Neural cell (in vitro differentiated cells): ENCODE measurements around the gene PSMG3. TPM values are rescaled to one million over a fixed set of nuclear protein-coding genes. Genes with fewer than 3 reads are reported as not detected.
"Not testable (repeated sequence)": the region's sequence is repeated elsewhere in the genome, so short reads cannot be mapped to it uniquely, and the experiment has no call there.

Experiments
- H2AFZ ChIP-seq: fragments of 200-600, 300-800 bp; sonication (generic), shearing (Covaris generic); 2 replicates; pipeline ENCODE4 v1.6.0; 2014; ENCODE audit warnings: low read depth, mild to moderate bottlenecking, antibody characterized with exemption, low read length, moderate library complexity
- H3F3A ChIP-seq: fragments of 200-600 bp; shearing (Covaris generic); 2 replicates; pipeline ENCODE4 v1.6.1; 2016; ENCODE audit warnings: mild to moderate bottlenecking, moderate library complexity, mixed read lengths, antibody characterized with exemption, low read length; ENCODE audit not compliant: insufficient read depth, poor library complexity, severe bottlenecking
- H3K27ac ChIP-seq: fragments of 200-600, 300-800 bp; sonication (generic), shearing (Covaris generic); 2 replicates; pipeline ENCODE4 v1.5.1; 2014; ENCODE audit warnings: mild to moderate bottlenecking, low read length, moderate library complexity
- H3K27me3 ChIP-seq: fragments of 300-800, 200-600 bp; sonication (generic), shearing (Covaris generic); 2 replicates; pipeline ENCODE4 v1.6.0; 2014; ENCODE audit warnings: mild to moderate bottlenecking, low read depth, low read length, moderate library complexity; ENCODE audit not compliant: insufficient read depth
- H3K36me3 ChIP-seq: fragments of 300-800, 200-600 bp; sonication (generic), shearing (Covaris generic); 2 replicates; pipeline ENCODE4 v1.5.1; 2014; ENCODE audit warnings: mild to moderate bottlenecking, antibody characterized with exemption, low read length, moderate library complexity; ENCODE audit not compliant: insufficient read depth
- H3K4me2 ChIP-seq: fragments of 300-800, 200-600 bp; sonication (generic), shearing (Covaris generic); 2 replicates; pipeline ENCODE4 v1.6.0; 2014; ENCODE audit warnings: mild to moderate bottlenecking, low read length
- H3K4me3 ChIP-seq: fragments of 300-800, 200-600 bp; sonication (generic), shearing (Covaris generic); 2 replicates; pipeline ENCODE4 v1.5.1; 2014; ENCODE audit warnings: mild to moderate bottlenecking, low read length, moderate library complexity
- H3K79me2 ChIP-seq: fragments of 200-600 bp; shearing (Covaris generic); replicated peaks from 2 replicates; pipeline ENCODE4 v1.6.0; 2014; ENCODE audit warnings: mild to moderate bottlenecking, low read length, moderate library complexity; ENCODE audit not compliant: insufficient read depth
- H3K9ac ChIP-seq: fragments of 300-800, 200-600 bp; sonication (generic), shearing (Covaris generic); 2 replicates; pipeline ENCODE4 v1.6.1; 2016; ENCODE audit warnings: mild to moderate bottlenecking, low read length, mixed read lengths
- H3K9me2 ChIP-seq: fragments of 200-600 bp; shearing (Covaris generic); 2 replicates; pipeline ENCODE4 v1.6.1; 2016; ENCODE audit warnings: mild to moderate bottlenecking, low read length, mixed read lengths; ENCODE audit not compliant: insufficient read depth
- H3K9me3 ChIP-seq: fragments of 200-600, 300-800 bp; sonication (generic), shearing (Covaris generic); 2 replicates; pipeline ENCODE4 v1.6.1; 2016; ENCODE audit warnings: mild to moderate bottlenecking, mixed run types, low read length, moderate library complexity, mixed read lengths
- H4K20me1 ChIP-seq: fragments of 200-600 bp; shearing (Covaris generic); 2 replicates; pipeline ENCODE4 v1.6.1; 2016; ENCODE audit warnings: mild to moderate bottlenecking, mixed run types; ENCODE audit not compliant: insufficient read depth
- EP300 ChIP-seq: fragments of 450-650 bp; conservative IDR thresholded peaks from 2 replicates; pipeline ENCODE4 v1.6.1; 2014; ENCODE audit warnings: antibody characterized with exemption, mild to moderate bottlenecking, moderate library complexity; ENCODE audit not compliant: poor library complexity, severe bottlenecking
- EZH2 ChIP-seq: fragments of 200-600, 300-800 bp; shearing (Covaris generic), sonication (generic); IDR thresholded peaks from 2 replicates; pipeline ENCODE4 v1.6.1; 2014; ENCODE audit warnings: antibody characterized with exemption, low read length, borderline replicate concordance, mild to moderate bottlenecking; ENCODE audit not compliant: insufficient read depth, poor library complexity, severe bottlenecking
- MXI1 ChIP-seq: fragments of 450-650 bp; conservative IDR thresholded peaks from 2 replicates; pipeline ENCODE4 v1.6.1; 2014; ENCODE audit warnings: antibody characterized with exemption, mild to moderate bottlenecking; ENCODE audit not compliant: poor library complexity, severe bottlenecking
- POLR2AphosphoS5 ChIP-seq: IDR thresholded peaks from 2 replicates; pipeline ENCODE4 v1.6.1; 2012
- SMC3 ChIP-seq: fragments of 450-650 bp; conservative IDR thresholded peaks from 2 replicates; pipeline ENCODE4 v1.6.1; 2014; ENCODE audit warnings: antibody characterized with exemption, mild to moderate bottlenecking, moderate library complexity; ENCODE audit not compliant: poor library complexity
- TAF1 ChIP-seq: IDR thresholded peaks from 2 replicates; pipeline ENCODE4 v1.6.1; 2012; ENCODE audit warnings: low read depth
- polyA plus RNA-seq: library from polyadenylated mRNA; depleted of rRNA; stranded (reverse); fragments of >200 nt; gene quantifications from 2 replicates; pipeline ENCODE4 v1.2.3, GENCODE V29; 2014
- TF ChIP-seq, protein P1 (sequence below): fragments of 450-650 bp; IDR thresholded peaks from 2 replicates; pipeline ENCODE4 v1.5.1; 2014; ENCODE audit warnings: antibody characterized with exemption, mild to moderate bottlenecking, moderate library complexity; ENCODE audit not compliant: poor library complexity, severe bottlenecking

PSMG3 gene
- polyA plus RNA-seq, 1 donor from 2014 or later: 50.6 TPM

DNA sequence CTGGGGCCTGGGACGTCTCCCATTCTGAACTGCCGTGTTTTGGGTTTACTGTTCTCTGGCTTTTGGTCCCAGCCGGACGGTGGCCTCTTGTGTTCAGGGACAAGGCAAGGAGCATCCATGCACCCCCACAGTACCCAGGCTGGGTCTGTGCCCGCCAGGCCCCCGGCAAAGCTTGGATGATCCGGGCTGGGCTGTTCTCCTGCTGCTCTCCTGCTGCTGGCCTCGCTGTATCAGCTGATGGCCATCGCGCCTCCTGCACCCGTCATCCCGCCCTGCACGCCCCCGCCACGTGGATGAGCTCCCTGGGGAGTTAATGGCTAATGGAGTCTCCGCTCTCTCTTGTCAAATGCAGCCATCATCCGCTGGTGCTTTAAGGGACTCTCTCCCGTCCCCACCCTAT, 14.9 kb upstream of the PSMG3 start:
- Histone ChIP-seq H3K4me2 (no peak overlapping the region), H3K9me2 (no peaks in the 10 kb centered on the region), H3K27ac (no peak overlapping the region), H3K4me3 (no peak overlapping the region), H3K36me3 (no peaks in the 10 kb centered on the region), H3K27me3 (no peaks in the 10 kb centered on the region), H3K9me3 (no peaks in the 10 kb centered on the region), H4K20me1 (no peaks in the 10 kb centered on the region), H3K79me2 (no peaks in the 10 kb centered on the region), H3K9ac (no peak overlapping the region), H3F3A (no peaks in the 10 kb centered on the region), H2AFZ (no peak overlapping the region)
- TF ChIP-seq EP300 (no peak), TAF1 (no peak)

DNA sequence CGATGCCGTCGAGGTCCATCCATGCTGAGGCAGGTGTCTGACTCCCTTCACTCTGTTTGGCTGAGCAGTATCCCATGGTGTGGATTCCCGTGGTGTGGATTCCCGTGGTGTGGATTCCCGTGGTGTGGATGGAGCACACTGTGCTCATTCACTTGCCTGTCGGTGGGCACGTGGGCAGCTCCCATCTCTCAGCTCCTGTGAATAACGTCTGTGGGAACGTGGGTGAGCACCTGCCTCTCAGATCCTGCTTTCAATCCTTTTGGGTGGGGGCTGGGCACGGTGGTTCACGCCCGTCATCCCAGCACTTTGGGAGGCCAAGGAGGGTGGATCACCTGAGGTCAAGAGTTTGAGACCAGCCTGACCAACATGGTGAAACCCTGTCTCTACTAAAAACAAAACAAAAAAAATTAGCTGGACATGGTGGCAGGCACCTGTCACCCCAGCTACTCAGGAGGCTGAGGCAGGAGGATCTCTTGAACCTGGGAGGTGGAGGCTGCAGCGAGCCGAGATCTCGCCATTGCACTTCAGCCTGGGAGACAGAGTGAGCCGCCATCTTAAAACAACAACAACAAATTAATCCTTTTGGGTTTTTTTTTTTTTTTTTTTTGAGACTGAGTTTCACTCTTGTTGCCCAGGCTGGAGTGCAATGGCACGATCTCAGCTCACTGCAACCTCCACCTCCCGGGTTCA, 13.6 kb upstream of the PSMG3 start:
- H3K27me3 ChIP-seq, H3K79me2 ChIP-seq, H3K4me2 ChIP-seq, H3K9ac ChIP-seq, H3F3A ChIP-seq, H4K20me1 ChIP-seq, H3K36me3 ChIP-seq, H3K4me3 ChIP-seq, H2AFZ ChIP-seq, H3K9me2 ChIP-seq, H3K27ac ChIP-seq, H3K9me3 ChIP-seq: not testable (repeated sequence)

DNA sequence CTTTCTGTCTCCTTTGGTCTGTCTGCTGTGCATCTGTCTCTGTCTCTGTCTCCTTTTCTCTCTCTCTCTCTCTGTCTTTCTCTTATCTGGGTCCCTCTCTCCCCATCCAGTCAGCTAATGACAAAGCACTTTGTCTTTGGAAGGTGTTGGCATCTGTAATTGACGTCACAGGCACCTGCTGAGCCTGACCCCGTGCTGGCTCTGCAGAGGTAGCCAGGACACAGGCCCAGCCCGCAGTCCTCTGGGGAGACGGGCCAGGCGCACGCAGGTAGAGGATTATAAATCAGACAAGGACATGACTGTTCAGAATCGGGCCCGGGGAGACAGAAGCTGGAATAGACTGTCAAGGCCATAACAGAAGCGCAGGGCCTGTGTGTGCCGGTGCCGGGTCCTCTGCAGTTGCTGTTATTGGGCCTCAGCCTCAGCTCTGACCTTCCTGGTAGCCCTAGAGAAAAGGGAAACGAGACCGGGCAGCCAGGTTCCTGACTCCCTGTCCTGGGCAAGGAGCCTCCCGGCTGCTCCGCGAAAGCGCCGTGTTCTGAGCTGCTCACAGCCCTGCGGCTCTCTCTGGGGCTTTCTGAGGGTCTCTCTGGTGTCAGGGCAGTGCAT, 10.7 kb upstream of the PSMG3 start:
- Histone ChIP-seq H3K9me3 (no peaks in the 10 kb centered on the region), H3K27ac (no peak overlapping the region), H2AFZ (no peak overlapping the region), H3K4me2 (no peak overlapping the region), H4K20me1 (no peaks in the 10 kb centered on the region), H3K9me2 (no peaks in the 10 kb centered on the region), H3K27me3 (no peaks in the 10 kb centered on the region), H3F3A (no peaks in the 10 kb centered on the region), H3K4me3 (no peak overlapping the region), H3K36me3 (no peaks in the 10 kb centered on the region), H3K79me2 (no peaks in the 10 kb centered on the region), H3K9ac (no peak overlapping the region)
- TF ChIP-seq SMC3 (no peak), POLR2AphosphoS5 (no peak), EZH2 (no peak), MXI1 (no peak)
- TF ChIP-seq, protein P1, sequence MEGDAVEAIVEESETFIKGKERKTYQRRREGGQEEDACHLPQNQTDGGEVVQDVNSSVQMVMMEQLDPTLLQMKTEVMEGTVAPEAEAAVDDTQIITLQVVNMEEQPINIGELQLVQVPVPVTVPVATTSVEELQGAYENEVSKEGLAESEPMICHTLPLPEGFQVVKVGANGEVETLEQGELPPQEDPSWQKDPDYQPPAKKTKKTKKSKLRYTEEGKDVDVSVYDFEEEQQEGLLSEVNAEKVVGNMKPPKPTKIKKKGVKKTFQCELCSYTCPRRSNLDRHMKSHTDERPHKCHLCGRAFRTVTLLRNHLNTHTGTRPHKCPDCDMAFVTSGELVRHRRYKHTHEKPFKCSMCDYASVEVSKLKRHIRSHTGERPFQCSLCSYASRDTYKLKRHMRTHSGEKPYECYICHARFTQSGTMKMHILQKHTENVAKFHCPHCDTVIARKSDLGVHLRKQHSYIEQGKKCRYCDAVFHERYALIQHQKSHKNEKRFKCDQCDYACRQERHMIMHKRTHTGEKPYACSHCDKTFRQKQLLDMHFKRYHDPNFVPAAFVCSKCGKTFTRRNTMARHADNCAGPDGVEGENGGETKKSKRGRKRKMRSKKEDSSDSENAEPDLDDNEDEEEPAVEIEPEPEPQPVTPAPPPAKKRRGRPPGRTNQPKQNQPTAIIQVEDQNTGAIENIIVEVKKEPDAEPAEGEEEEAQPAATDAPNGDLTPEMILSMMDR: no peak
